GM19193 (cell line): ENCODE data around the gene MAN1B1.

ENCODE experiments used
- POLR2A ChIP-seq: IDR thresholded peaks from 4 replicates; pipeline ENCODE4 v1.6.1; 2011; ENCODE audit not compliant: insufficient read depth, insufficient read length; ENCODE audit errors: extremely low read depth

The MAN1B1 gene

GRCh38 chr9:137071282-137071681, 15.5 kb upstream of the MAN1B1 start:
- TF ChIP-seq POLR2A, result no peak

- no peak for TF ChIP-seq POLR2A
Measured at GRCh38 chr9:137073992-137074399, 12.8 kb upstream of the MAN1B1 start.

- TF ChIP-seq POLR2A, result no peak
Measured at GRCh38 chr9:137074657-137075274, 12.0 kb upstream of the MAN1B1 start.

- TF ChIP-seq POLR2A, result no peak
Measured at GRCh38 chr9:137075275-137075775, 11.5 kb upstream of the MAN1B1 start.

- TF ChIP-seq POLR2A, result no peak
Measured at GRCh38 chr9:137076636-137077009, 10.2 kb upstream of the MAN1B1 start.

GRCh38 chr9:137077010-137077747, 9.6 kb upstream of the MAN1B1 start, which contains the start of gene UAP1L1:
UAP1L1 (plus strand) TSS chr9:137077517; CDS start chr9:137077533, 16 bp downstream.
- peak; percentile 56 for TF ChIP-seq POLR2A

GRCh38 chr9:137077758-137078693, 8.8 kb upstream of the MAN1B1 start:
- TF ChIP-seq POLR2A, result no peak

- no peak for TF ChIP-seq POLR2A
Measured at GRCh38 chr9:137078701-137079400, 7.9 kb upstream of the MAN1B1 start.

- TF ChIP-seq POLR2A, result no peak
Measured at GRCh38 chr9:137079401-137079787, 7.4 kb upstream of the MAN1B1 start.

GRCh38 chr9:137080260-137081122, 6.3 kb upstream of the MAN1B1 start:
- no peak for TF ChIP-seq POLR2A

GRCh38 chr9:137082222-137082924, 4.4 kb upstream of the MAN1B1 start:
- TF ChIP-seq POLR2A, result no peak

GRCh38 chr9:137082925-137083290, 3.9 kb upstream of the MAN1B1 start:
- TF ChIP-seq POLR2A, result no peak

- no peak for TF ChIP-seq POLR2A
Measured at GRCh38 chr9:137083394-137084004, 3.3 kb upstream of the MAN1B1 start.
